HepG2 (cell line): ENCODE results near the gene SLCO2B1. TPM values are rescaled to one million over a fixed set of nuclear protein-coding genes. Genes with fewer than 3 reads are reported as not detected.

Experiments used
- ASH2L ChIP-seq: fragments of 300-600, 200-600 bp; sonication (generic); IDR thresholded peaks from 2 replicates; pipeline ENCODE4 v1.7.0; 2017; ENCODE audit warnings: low read depth, mild to moderate bottlenecking, moderate library complexity, mixed read lengths, low read length; ENCODE audit not compliant: insufficient read length
- ATF3 ChIP-seq: sonication (generic); formaldehyde crosslinking; IDR thresholded peaks from 2 replicates; pipeline ENCODE4 v1.4.0; 2020; ENCODE audit warnings: missing genetic modification reagents
- CBX5 ChIP-seq: sonication (generic); formaldehyde crosslinking; IDR thresholded peaks from 2 replicates; pipeline ENCODE4 v1.4.0; 2020; ENCODE audit warnings: missing genetic modification reagents, borderline replicate concordance
- JUN ChIP-seq: sonication (generic); formaldehyde crosslinking; IDR thresholded peaks from 2 replicates; pipeline ENCODE4 v1.4.0; 2020; ENCODE audit warnings: mild to moderate bottlenecking, missing genetic modification reagents
- KDM4B ChIP-seq: sonication (generic); formaldehyde crosslinking; IDR thresholded peaks from 2 replicates; pipeline ENCODE4 v1.4.0; 2020; ENCODE audit warnings: missing genetic modification reagents
- MBD4 ChIP-seq: IDR thresholded peaks from 2 replicates; pipeline ENCODE4 v1.6.1; 2012; ENCODE audit warnings: low read length, inconsistent platforms, borderline replicate concordance
- MEIS1 ChIP-seq: sonication (generic); formaldehyde crosslinking; IDR thresholded peaks from 2 replicates; pipeline ENCODE4 v1.9.0; 2021; ENCODE audit warnings: mild to moderate bottlenecking, missing genetic modification reagents, moderate library complexity, borderline replicate concordance
- NFRKB ChIP-seq: fragments of 450-650 bp; IDR thresholded peaks from 2 replicates; pipeline ENCODE4 v1.6.1; 2017
- NR0B2 ChIP-seq: sonication (generic); formaldehyde crosslinking; IDR thresholded peaks from 2 replicates; pipeline ENCODE4 v1.4.0; 2020; ENCODE audit warnings: mild to moderate bottlenecking, missing genetic modification reagents
- PLRG1 ChIP-seq: fragments of 450-650 bp; conservative IDR thresholded peaks from 2 replicates; pipeline ENCODE4 v1.6.1; 2016
- SRSF4 ChIP-seq: fragments of 200-400 bp; formaldehyde crosslinking; IDR thresholded peaks from one replicate; pipeline ENCODE4 v1.6.1; 2018; ENCODE audit warnings: mild to moderate bottlenecking, low read depth, low read length, moderate library complexity; ENCODE audit not compliant: poor library complexity, severe bottlenecking
- TRIM24 ChIP-seq: sonication (generic); formaldehyde crosslinking; IDR thresholded peaks from 2 replicates; pipeline ENCODE4 v1.8.0; 2022; ENCODE audit warnings: mild to moderate bottlenecking, missing genetic modification reagents
- ZBTB14 ChIP-seq: sonication (generic); formaldehyde crosslinking; IDR thresholded peaks from 2 replicates; pipeline ENCODE4 v1.4.0; 2020; ENCODE audit warnings: missing genetic modification reagents
- ZFYVE20 ChIP-seq: sonication (generic); formaldehyde crosslinking; IDR thresholded peaks from 2 replicates; pipeline ENCODE4 v1.8.0; 2023; ENCODE audit warnings: low read depth, mild to moderate bottlenecking, moderate library complexity, missing genetic modification reagents, borderline replicate concordance
- ZNF10 ChIP-seq: sonication (generic); formaldehyde crosslinking; IDR thresholded peaks from 2 replicates; pipeline ENCODE4 v1.4.0; 2020; ENCODE audit warnings: mild to moderate bottlenecking, low read depth, missing genetic modification reagents, borderline replicate concordance
- ZNF235 ChIP-seq: sonication (generic); formaldehyde crosslinking; IDR thresholded peaks from 2 replicates; pipeline ENCODE4 v1.8.1; 2023; ENCODE audit warnings: mild to moderate bottlenecking, missing genetic modification reagents, borderline replicate concordance
- ZNF282 ChIP-seq: fragments of 450-650 bp; IDR thresholded peaks from 2 replicates; pipeline ENCODE4 v1.6.1; 2018; ENCODE audit not compliant: partially characterized antibody
- ZNF550 ChIP-seq: sonication (generic); formaldehyde crosslinking; IDR thresholded peaks from 2 replicates; pipeline ENCODE4 v1.4.0; 2020; ENCODE audit warnings: mild to moderate bottlenecking, missing genetic modification reagents, borderline replicate concordance
- ZNF614 ChIP-seq: IDR thresholded peaks from 2 replicates; pipeline ENCODE4 v1.6.1; 2018; ENCODE audit warnings: missing biosample characterization, missing genetic modification reagents, inconsistent platforms, borderline replicate concordance
- ZNF660 ChIP-seq: sonication (generic); formaldehyde crosslinking; IDR thresholded peaks from 2 replicates; pipeline ENCODE4 v1.5.1; 2020; ENCODE audit warnings: mild to moderate bottlenecking, low read depth, missing genetic modification reagents, borderline replicate concordance
- ZNF704 ChIP-seq: sonication (generic); formaldehyde crosslinking; IDR thresholded peaks from 2 replicates; pipeline ENCODE4 v1.8.1; 2023; ENCODE audit warnings: mild to moderate bottlenecking, inconsistent platforms, moderate library complexity, missing genetic modification reagents, borderline replicate concordance
- ZNF782 ChIP-seq: sonication (generic); formaldehyde crosslinking; IDR thresholded peaks from 2 replicates; pipeline ENCODE4 v1.4.0; 2020; ENCODE audit warnings: missing genetic modification reagents, mild to moderate bottlenecking, borderline replicate concordance
- ZNF792 ChIP-seq: IDR thresholded peaks from 2 replicates; pipeline ENCODE4 v1.6.1; 2016
- polyA plus RNA-seq, 8 experiments: library from polyadenylated mRNA; depleted of rRNA in 3 of 8; stranded (reverse) in 7 of 8; unstranded in 1 of 8; fragments of >200 nt; fragmentation: Illumina TruSeq in 4 of 8; extraction: Trizol in 4 of 8; gene quantifications; 2 replicates each; pipeline versions ENCODE4 v1.2.1 to v1.2.3, GENCODE V29; 2011 to 2016; ENCODE audit warnings: low read depth in 4 of 8, missing spikeins in 1 of 8, mixed read lengths in 1 of 8; ENCODE audit not compliant: insufficient read depth in 1 of 8
- total RNA-seq, 5 experiments: library from RNA; depleted of rRNA; stranded (reverse); fragments of >200 nt; fragmentation: Illumina TruSeq; extraction: Trizol; gene quantifications; 2 replicates each; pipeline ENCODE4 v1.2.3, GENCODE V29; 2016; ENCODE audit warnings: low read depth in 1 of 5
- TF ChIP-seq, protein P1 (sequence below): sonication (generic); IDR thresholded peaks from 2 replicates; pipeline ENCODE4 v1.6.1; 2016; ENCODE audit warnings: low read depth, borderline replicate concordance
- TF ChIP-seq, protein P2 (sequence below): sonication (generic); formaldehyde crosslinking; IDR thresholded peaks from 2 replicates; pipeline ENCODE4 v1.5.0; 2020; ENCODE audit warnings: missing genetic modification reagents

SLCO2B1 gene
- total and polyA plus RNA-seq, 2 of the 13 experiments (the other 11 are each of a cell fraction or from before 2014, with no cell fraction given), result 15.3 to 19.8 TPM

DNA sequence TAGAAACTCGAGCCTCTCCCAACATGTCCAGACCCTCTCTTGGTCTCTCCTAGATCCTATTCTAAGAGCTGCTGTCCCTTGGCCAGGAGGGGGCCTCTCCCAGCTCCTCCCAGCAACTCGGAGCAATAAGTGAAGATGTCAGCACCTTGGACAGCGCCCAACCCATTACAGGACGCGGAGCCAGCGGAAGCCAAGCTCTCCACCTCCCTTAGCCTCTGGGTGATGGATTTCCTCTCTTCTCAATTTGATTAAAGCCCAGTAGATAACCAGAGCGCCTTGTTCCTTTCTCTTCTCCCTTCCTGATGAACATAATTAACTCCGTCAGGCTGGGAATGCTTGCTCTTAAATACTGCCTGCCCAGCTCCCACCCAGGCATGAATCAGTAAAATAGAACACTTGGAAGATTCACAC lies 63.5 kb downstream of the SLCO2B1 start (continued):
- TF ChIP-seq NFRKB, result no peak
- TF ChIP-seq TRIM24 (CRISPR knock-in tag), result no peak
- TF ChIP-seq ATF3 (CRISPR knock-in tag), result peak; percentile 70
- TF ChIP-seq MEIS1 (CRISPR knock-in tag), result 0 out of 2 replicates have a peak, but pooled peaks have one; percentile 41
- TF ChIP-seq ZNF550, result no peak
- TF ChIP-seq PLRG1, result no peak
- TF ChIP-seq ASH2L, result no peak
- TF ChIP-seq ZNF660 (CRISPR knock-in tag), result no peak
- 0 out of 2 replicates have a peak, but pooled peaks have one; percentile 44 for TF ChIP-seq ZBTB14
- 0 out of 2 replicates have a peak, but pooled peaks have one; percentile 80 for TF ChIP-seq ZNF235 (CRISPR knock-in tag)
- TF ChIP-seq MBD4, result no peak
- peak; percentile 88 for TF ChIP-seq ZNF614
- TF ChIP-seq ZNF782 (CRISPR knock-in tag), result peak; percentile 69; the same call in 1 of the 2 replicates
- TF ChIP-seq KDM4B, result peak; percentile 94
- TF ChIP-seq ZNF792 (CRISPR knock-in tag), result peak; percentile 98
- TF ChIP-seq CBX5 (CRISPR knock-in tag), result peak; percentile 84; the same call in 1 of the 2 replicates
- no peak for TF ChIP-seq ZNF10
- TF ChIP-seq, protein P1, sequence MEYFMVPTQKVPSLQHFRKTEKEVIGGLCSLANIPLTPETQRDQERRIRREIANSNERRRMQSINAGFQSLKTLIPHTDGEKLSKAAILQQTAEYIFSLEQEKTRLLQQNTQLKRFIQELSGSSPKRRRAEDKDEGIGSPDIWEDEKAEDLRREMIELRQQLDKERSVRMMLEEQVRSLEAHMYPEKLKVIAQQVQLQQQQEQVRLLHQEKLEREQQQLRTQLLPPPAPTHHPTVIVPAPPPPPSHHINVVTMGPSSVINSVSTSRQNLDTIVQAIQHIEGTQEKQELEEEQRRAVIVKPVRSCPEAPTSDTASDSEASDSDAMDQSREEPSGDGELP, result no peak
- TF ChIP-seq NR0B2, result peak; percentile 79; the same call in 1 of the 2 replicates
- TF ChIP-seq ZNF704 (CRISPR knock-in tag), result no peak
- TF ChIP-seq, protein P2, sequence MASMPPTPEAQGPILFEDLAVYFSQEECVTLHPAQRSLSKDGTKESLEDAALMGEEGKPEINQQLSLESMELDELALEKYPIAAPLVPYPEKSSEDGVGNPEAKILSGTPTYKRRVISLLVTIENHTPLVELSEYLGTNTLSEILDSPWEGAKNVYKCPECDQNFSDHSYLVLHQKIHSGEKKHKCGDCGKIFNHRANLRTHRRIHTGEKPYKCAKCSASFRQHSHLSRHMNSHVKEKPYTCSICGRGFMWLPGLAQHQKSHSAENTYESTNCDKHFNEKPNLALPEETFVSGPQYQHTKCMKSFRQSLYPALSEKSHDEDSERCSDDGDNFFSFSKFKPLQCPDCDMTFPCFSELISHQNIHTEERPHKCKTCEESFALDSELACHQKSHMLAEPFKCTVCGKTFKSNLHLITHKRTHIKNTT (CRISPR knock-in tag), result no peak
- TF ChIP-seq ZNF282, result no peak
- TF ChIP-seq ZFYVE20, result peak; percentile 81; the same call in 1 of the 2 replicates
- no peak for TF ChIP-seq JUN (CRISPR knock-in tag)
- TF ChIP-seq SRSF4, result no peak
